IMR-90 (cell line): ENCODE measurements around the gene ASB14. TPM values are rescaled to one million over a fixed set of nuclear protein-coding genes. Genes with fewer than 3 reads are reported as not detected.

Experiments used
- ATAC-seq: fragments of 200-7000 bp; cut with Tn5 transposase; 2 replicates; pipeline ENCODE4 v1.9.1; 2020; ENCODE audit warnings: low read depth, mild to moderate bottlenecking, moderate library complexity
- BruUV-seq: library from RNA; stranded (reverse); fragments of 400-500 nt; replicated peaks from 2 replicates; lab custom pipeline; 2021; lab: Mats Ljungman, UMichigan
- CTCF ChIA-PET: fragments of 300-600 bp; formaldehyde crosslinking; extraction: SDS; loops from one replicate; lab custom pipeline; 2021; ENCODE audit warnings: antibody characterized with exemption; lab: Yijun Ruan, JAX
- POLR2A ChIA-PET: fragments of 300-600 bp; sonication (Branson Sonifier 250); formaldehyde crosslinking; loops from one replicate; lab custom pipeline; 2022; ENCODE audit warnings: antibody characterized with exemption; ENCODE audit not compliant: unreplicated experiment; lab: Charles Lee
- DNase-seq: peaks from one replicate; pipeline ENCODE4 v3.0.0; 2013
- H2AFZ ChIP-seq: replicated peaks from 2 replicates; pipeline ENCODE3; 2013; ENCODE audit warnings: low read length, mild to moderate bottlenecking; ENCODE audit not compliant: poor library complexity
- H2AK5ac ChIP-seq: 2 replicates; pipeline ENCODE4 v1.6.1; 2013; ENCODE audit warnings: low read depth, low read length, inconsistent platforms
- H2AK9ac ChIP-seq: replicated peaks from 2 replicates; pipeline ENCODE3; 2013; ENCODE audit warnings: mild to moderate bottlenecking, low read depth, low read length, moderate library complexity; ENCODE audit not compliant: poor library complexity
- H2BK120ac ChIP-seq: 2 replicates; pipeline ENCODE4 v1.6.1; 2013; ENCODE audit warnings: low read depth, low read length, inconsistent platforms
- H2BK15ac ChIP-seq: 3 replicates; pipeline ENCODE4 v1.6.1; 2013; ENCODE audit warnings: low read depth, low read length, inconsistent platforms
- H2BK20ac ChIP-seq: 2 replicates; pipeline ENCODE4 v1.6.1; 2013; ENCODE audit warnings: low read depth, mild to moderate bottlenecking, inconsistent platforms, low read length, moderate library complexity
- H2BK5ac ChIP-seq: 2 replicates; pipeline ENCODE4 v1.6.1; 2013; ENCODE audit warnings: mild to moderate bottlenecking, low read depth, low read length, inconsistent platforms; ENCODE audit not compliant: poor library complexity, severe bottlenecking
- H3K14ac ChIP-seq: replicated peaks from 2 replicates; pipeline ENCODE4 v1.6.1; 2013; ENCODE audit warnings: low read depth, low read length, inconsistent platforms
- H3K18ac ChIP-seq: 2 replicates; pipeline ENCODE4 v1.6.1; 2013; ENCODE audit warnings: low read depth, low read length, control low read depth
- H3K23ac ChIP-seq: 2 replicates; pipeline ENCODE4 v1.6.1; 2013; ENCODE audit warnings: low read depth, low read length, inconsistent platforms
- H3K27ac ChIP-seq: 2 replicates; pipeline ENCODE4 v1.5.1; 2013; ENCODE audit warnings: mild to moderate bottlenecking, control low read depth, low read length; ENCODE audit not compliant: insufficient read depth
- H3K27me3 ChIP-seq: 2 replicates; pipeline ENCODE4 v1.6.1; 2013; ENCODE audit warnings: low read length; ENCODE audit not compliant: control insufficient read depth, insufficient read depth
- H3K36me3 ChIP-seq: 2 replicates; pipeline ENCODE4 v1.6.1; 2013; ENCODE audit warnings: low read length, mixed read lengths; ENCODE audit not compliant: control insufficient read depth, insufficient read depth
- H3K4ac ChIP-seq: 2 replicates; pipeline ENCODE4 v1.6.1; 2013; ENCODE audit warnings: low read depth, low read length, inconsistent platforms
- H3K4me1 ChIP-seq: 2 replicates; pipeline ENCODE4 v1.6.1; 2013; ENCODE audit warnings: low read length, mixed read lengths; ENCODE audit not compliant: control insufficient read depth, insufficient read depth
- H3K4me2 ChIP-seq: 2 replicates; pipeline ENCODE4 v1.6.1; 2013; ENCODE audit warnings: low read depth, mild to moderate bottlenecking, control low read depth, low read length, moderate library complexity
- H3K4me3 ChIP-seq: 2 replicates; pipeline ENCODE4 v1.5.1; 2013; ENCODE audit warnings: low read depth, mild to moderate bottlenecking, control low read depth, low read length, moderate library complexity; ENCODE audit not compliant: insufficient read depth
- H3K56ac ChIP-seq: 2 replicates; pipeline ENCODE4 v1.6.1; 2013; ENCODE audit warnings: low read length, inconsistent platforms; ENCODE audit not compliant: insufficient read depth; ENCODE audit errors: extremely low read depth
- H3K79me1 ChIP-seq, 2 experiments: 2 replicates each; pipeline ENCODE4 v1.6.1; 2013; ENCODE audit warnings: low read length in 2 of 2, inconsistent platforms in 1 of 2, low read depth in 1 of 2
- H3K9ac ChIP-seq: 2 replicates; pipeline ENCODE4 v1.6.1; 2013; ENCODE audit warnings: low read depth, low read length, control low read depth
- H3K9me1 ChIP-seq: 2 replicates; pipeline ENCODE4 v1.6.1; 2013; ENCODE audit warnings: low read length, inconsistent platforms; ENCODE audit not compliant: insufficient read depth
- H3K9me3 ChIP-seq: 2 replicates; pipeline ENCODE4 v1.6.1; 2013; ENCODE audit warnings: low read length; ENCODE audit not compliant: control insufficient read depth, insufficient read depth
- H4K20me1 ChIP-seq: 2 replicates; pipeline ENCODE4 v1.6.1; 2013; ENCODE audit warnings: low read length, inconsistent platforms; ENCODE audit not compliant: insufficient read depth
- H4K5ac ChIP-seq: 2 replicates; pipeline ENCODE4 v1.6.1; 2013; ENCODE audit warnings: mild to moderate bottlenecking, low read depth, low read length, control low read depth
- H4K8ac ChIP-seq, 2 experiments: 2 replicates each; pipeline ENCODE4 v1.6.1; 2013; ENCODE audit warnings: low read depth in 2 of 2, low read length in 2 of 2, control low read depth in 1 of 2, inconsistent platforms in 1 of 2
- H4K91ac ChIP-seq: 2 replicates; pipeline ENCODE4 v1.6.1; 2013; ENCODE audit warnings: low read depth, low read length, inconsistent platforms; ENCODE audit not compliant: insufficient read depth
- BHLHE40 ChIP-seq: fragments of 150-350 bp; IDR thresholded peaks from 2 replicates; pipeline ENCODE4 v1.6.1; 2016; ENCODE audit warnings: mild to moderate bottlenecking, low read depth, low read length
- CEBPB ChIP-seq: IDR thresholded peaks from 2 replicates; pipeline ENCODE4 v1.6.1; 2012; ENCODE audit warnings: low read depth, low read length, improper control_type of control experiment
- CTCF ChIP-seq: conservative IDR thresholded peaks from 2 replicates; pipeline ENCODE4 v1.5.1; 2012; ENCODE audit warnings: mild to moderate bottlenecking, low read depth, low read length, improper control_type of control experiment
- ELK1 ChIP-seq: fragments of 150-350 bp; IDR thresholded peaks from 2 replicates; pipeline ENCODE4 v1.6.1; 2016; ENCODE audit warnings: low read depth, mild to moderate bottlenecking, low read length, moderate library complexity, borderline replicate concordance
- FOS ChIP-seq: fragments of 150-350 bp; IDR thresholded peaks from 2 replicates; pipeline ENCODE4 v1.6.1; 2016; ENCODE audit warnings: low read depth, low read length
- MAFK ChIP-seq: IDR thresholded peaks from 2 replicates; pipeline ENCODE4 v1.6.1; 2012; ENCODE audit warnings: low read depth, low read length, improper control_type of control experiment
- MAZ ChIP-seq: IDR thresholded peaks from 2 replicates; pipeline ENCODE4 v1.6.1; 2012; ENCODE audit warnings: low read depth, mild to moderate bottlenecking, low read length, improper control_type of control experiment, moderate library complexity, borderline replicate concordance
- NFE2L2 ChIP-seq: fragments of 150-350 bp; IDR thresholded peaks from 2 replicates; pipeline ENCODE4 v1.6.1; 2016; ENCODE audit warnings: low read depth, mild to moderate bottlenecking, low read length
- POLR2A ChIP-seq: IDR thresholded peaks from 2 replicates; pipeline ENCODE4 v1.6.1; 2012; ENCODE audit warnings: mild to moderate bottlenecking, low read depth, low read length
- RFX5 ChIP-seq: IDR thresholded peaks from 2 replicates; pipeline ENCODE4 v1.8.0; 2012; ENCODE audit warnings: low read depth, mild to moderate bottlenecking, low read length, moderate library complexity
- USF2 ChIP-seq: fragments of 150-350 bp; IDR thresholded peaks from 2 replicates; pipeline ENCODE4 v1.6.1; 2017; ENCODE audit warnings: mild to moderate bottlenecking, antibody characterized with exemption, low read length, low read depth
- WGBS, 2 experiments: methylation state at CpG; one replicate each; pipeline versions ENCODE4 v1.1.5 to v1.1.7; 2013; ENCODE audit warnings: missing lambda C conversion rate in 2 of 2; ENCODE audit not compliant: insufficient read length in 1 of 2; ENCODE audit errors: extremely low coverage in 2 of 2; 5-methylcytosine and 5-hydroxymethylcytosine counted together
- dilution Hi-C: fragments of 300-500 bp; cut with HindIII; formaldehyde crosslinking; loops from one replicate; pipeline ENCODE4 v1.14.3; 2018; ENCODE audit warnings: low sequenced_read_pairs; ENCODE audit not compliant: unreplicated experiment
- in situ Hi-C: fragments of 300-500 bp; cut with MboI; formaldehyde crosslinking; loops from 3 replicates; pipeline ENCODE4 v1.14.3; 2019; ENCODE audit warnings: low sequenced_read_pairs, inconsistent platforms, mixed read lengths
- intact Hi-C: fragments of 100-400 bp; cut with micrococcal nuclease; formaldehyde crosslinking; loops from 2 replicates; pipeline ENCODE4 v1.10.0; 2022
- polyA plus RNA-seq, 3 experiments: library from polyadenylated mRNA; depleted of rRNA; stranded (reverse); fragments of >200 nt; gene quantifications; 2 replicates each; pipeline ENCODE4 v1.2.3, GENCODE V29; 2012; ENCODE audit warnings: low replicate concordance in 1 of 3
- total RNA-seq: library from RNA; depleted of rRNA; stranded (reverse); fragments of >200 nt; gene quantifications from 2 replicates; pipeline ENCODE4 v1.2.3, GENCODE V29; 2012

Gene ASB14
- total and polyA plus RNA-seq, 2 of the 4 experiments (the other 2 are of a cell fraction), result not detected

GRCh38 chr3:57234613-57235575, 57.6 kb downstream of the ASB14 start (continued):
- no peak for TF ChIP-seq USF2
- TF ChIP-seq POLR2A, result no peak

- CTCF ChIA-PET, result interaction anchor here (0.6 to 1.2 kb wide), 3 partner anchors 11 to 337 kb away, joined by 3 to 5 read pairs (median 4); no protein-coding TSS in a partner anchor
- no peak overlapping the region for H2BK5ac ChIP-seq
- TF ChIP-seq BHLHE40 (no peak), MAFK (no peak), USF2 (no peak), CTCF (no peak), FOS (no peak), ELK1 (no peak), RFX5 (no peak), CEBPB (no peak), MAZ (no peak), NFE2L2 (no peak)
Observed at GRCh38 chr3:57233799-57234198, 58.7 kb downstream of the ASB14 start.

More at GRCh38 chr3:57233799-57234198, 58.7 kb downstream of the ASB14 start:
- Histone ChIP-seq H3K4me3 (no peak overlapping the region), H3K9me3 (no peaks in the 10 kb centered on the region), H3K4me1 (peaks cover 2% of the 10 kb centered on the region; the same call in 1 of the 2 replicates), H2BK120ac (no peak overlapping the region), H4K5ac (no peak overlapping the region), H2AK5ac (no peak overlapping the region), H3K9me1 (peaks cover 5% of the 10 kb centered on the region; the same call in 1 of the 2 replicates), H3K4ac (no peak overlapping the region), H3K18ac (no peak overlapping the region), H3K79me1 (peaks cover 14 to 49% of the 10 kb centered on the region in 2 experiments), H4K8ac (no peak overlapping the region), H2BK20ac (no peak overlapping the region), H3K27me3 (no peaks in the 10 kb centered on the region), H3K56ac (no peak overlapping the region), H2AFZ (no peak overlapping the region), H3K27ac (no peak overlapping the region), H3K4me2 (no peak overlapping the region), H3K36me3 (peaks cover 6% of the 10 kb centered on the region), H3K9ac (no peak overlapping the region), H2BK15ac (no peak overlapping the region), H4K91ac (no peak overlapping the region), H3K23ac (no peak overlapping the region), H3K14ac (no peak overlapping the region), H2AK9ac (no peak overlapping the region), H4K20me1 (peaks cover 13% of the 10 kb centered on the region)
- dilution Hi-C loops, result no loop called here
- DNase-seq (no peak), ATAC-seq (no peak)
- POLR2A ChIA-PET, result no interaction called here
- BruUV-seq, result no TSS peak
- intact Hi-C loops, result no loop called here
- WGBS, 2 experiments, result no CpG with 5 or more reads among the region's 2 CpGs
- in situ Hi-C loops, result no loop called here
